Activated CD8-positive, alpha-beta memory T cell treated with anti-CD3 and anti-CD28 coated beads, Interleukin-2, amount 50 U/mL, for 4 hours (primary cell): ENCODE measurements around the gene PIBF1.
"Not testable (repeated sequence)": the region's sequence is repeated elsewhere in the genome, so short reads cannot be mapped to it uniquely, and the experiment has no call there.

ENCODE experiments used
- DNase-seq: peaks from one replicate; pipeline ENCODE4 v3.0.0-alpha.2; 2020

PIBF1 gene

GRCh38 chr13:72781451-72782439 lies at the start of gene PIBF1, which contains the start of gene DIS3:
Gene PIBF1, plus strand, starts transcription at chr13:72782133. Its CDS starts 1,337 bp downstream, at chr13:72783470.
Gene DIS3, minus strand, starts transcription at chr13:72781900. Its CDS starts 68 bp downstream, at chr13:72781832.
- DNase-seq: peak; percentile 94

- DNase-seq: no peak
These were observed 44.9 kb upstream of the PIBF1 start for GRCh38 chr13:72737033-72737432.

GRCh38 chr13:72740015-72740414 lies 41.9 kb upstream of the PIBF1 start:
- no peak for DNase-seq

GRCh38 chr13:72745260-72745659 lies 36.7 kb upstream of the PIBF1 start:
- DNase-seq: no peak

- DNase-seq: no peak
These were observed 30.7 kb upstream of the PIBF1 start for GRCh38 chr13:72751220-72751619.

- no peak for DNase-seq
These were observed 27.8 kb upstream of the PIBF1 start for GRCh38 chr13:72754111-72754510.

GRCh38 chr13:72757792-72758535 lies 24.0 kb upstream of the PIBF1 start:
- no peak for DNase-seq

GRCh38 chr13:72760189-72760588 lies 21.7 kb upstream of the PIBF1 start:
- no peak for DNase-seq

GRCh38 chr13:72763411-72763810 lies 18.5 kb upstream of the PIBF1 start:
- DNase-seq: no peak

GRCh38 chr13:72774019-72774418 lies 7.9 kb upstream of the PIBF1 start:
- no peak for DNase-seq

GRCh38 chr13:72782717-72783116 lies 784 bp downstream of the PIBF1 start:
- DNase-seq: no peak

- DNase-seq: not testable (repeated sequence)
These were observed 2.7 kb downstream of the PIBF1 start for GRCh38 chr13:72784679-72785078.

- DNase-seq: no peak
These were observed 6.9 kb downstream of the PIBF1 start for GRCh38 chr13:72788831-72789230.

GRCh38 chr13:72792640-72793039 lies 10.7 kb downstream of the PIBF1 start:
- no peak for DNase-seq

- DNase-seq: no peak
These were observed 16.9 kb downstream of the PIBF1 start for GRCh38 chr13:72798817-72799216.

GRCh38 chr13:72804301-72804700 lies 22.4 kb downstream of the PIBF1 start:
- DNase-seq: no peak

- DNase-seq: no peak
These were observed 23.9 kb downstream of the PIBF1 start for GRCh38 chr13:72805676-72806346.

- not testable (repeated sequence) for DNase-seq
These were observed 24.6 kb downstream of the PIBF1 start for GRCh38 chr13:72806514-72806913.

- DNase-seq: no peak
These were observed 27.1 kb downstream of the PIBF1 start for GRCh38 chr13:72808917-72809500.

GRCh38 chr13:72820156-72820897 lies 38.4 kb downstream of the PIBF1 start:
- DNase-seq: no peak

- DNase-seq: no peak
These were observed 39.0 kb downstream of the PIBF1 start for GRCh38 chr13:72820898-72821279.

GRCh38 chr13:72823081-72823480 lies 41.1 kb downstream of the PIBF1 start:
- no peak for DNase-seq
